WTC11 (cell line): ENCODE measurements around the gene PTTG1IP2. TPM values are rescaled to one million over a fixed set of nuclear protein-coding genes. Genes with fewer than 3 reads are reported as not detected.

Source experiments
- ATAC-seq: fragments of 200-7000 bp; cut with Tn5 transposase; 2 replicates; pipeline ENCODE4 v1.10.0; 2021; ENCODE audit warnings: mild to moderate bottlenecking, moderate library complexity
- CTCF ChIA-PET: fragments of 300-600 bp; sonication (Branson Sonifier 250); formaldehyde crosslinking; loops from one replicate; lab custom pipeline; 2021; ENCODE audit warnings: antibody characterized with exemption; lab: Charles Lee
- POLR2A ChIA-PET: fragments of 350-600 bp; sonication (Branson Sonifier 250); formaldehyde crosslinking; loops from one replicate; lab custom pipeline; 2021; ENCODE audit warnings: antibody characterized with exemption; lab: Charles Lee
- DNase-seq: peaks from one replicate; pipeline ENCODE4 v3.0.0; 2021; ENCODE audit warnings: low spot score
- H3K27ac Mint-ChIP-seq: 2 replicates; pipeline ENCODE4 v1.8.0; 2021; ENCODE audit warnings: mixed read lengths
- H3K27me3 Mint-ChIP-seq: 2 replicates; pipeline ENCODE4 v1.8.0; 2021; ENCODE audit warnings: low read depth, mild to moderate bottlenecking, moderate library complexity, mixed read lengths
- H3K36me3 Mint-ChIP-seq: 2 replicates; pipeline ENCODE4 v1.8.0; 2021; ENCODE audit warnings: mixed read lengths
- H3K4me1 Mint-ChIP-seq: 2 replicates; pipeline ENCODE4 v1.8.0; 2022; ENCODE audit warnings: mixed read lengths
- H3K4me3 Mint-ChIP-seq: 2 replicates; pipeline ENCODE4 v1.8.0; 2021; ENCODE audit warnings: mild to moderate bottlenecking, moderate library complexity, mixed read lengths
- H3K9me3 Mint-ChIP-seq: 2 replicates; pipeline ENCODE4 v1.8.0; 2021; ENCODE audit warnings: mixed read lengths
- ATF6 ChIP-seq: sonication (generic); formaldehyde crosslinking; IDR thresholded peaks from 2 replicates; pipeline ENCODE4 v1.8.1; 2023; ENCODE audit warnings: mild to moderate bottlenecking, missing genetic modification reagents
- CDX4 ChIP-seq: fragments of 250-450 bp; sonication (Bioruptor Pico); IDR thresholded peaks from 2 replicates; pipeline ENCODE4 v1.9.0; 2021; ENCODE audit warnings: moderate library complexity, mild to moderate bottlenecking, inconsistent platforms, borderline replicate concordance
- FOXK1 ChIP-seq: sonication (generic); formaldehyde crosslinking; IDR thresholded peaks from 2 replicates; pipeline ENCODE4 v1.8.0; 2022; ENCODE audit warnings: mild to moderate bottlenecking, moderate library complexity, missing genetic modification reagents
- FOXP1 ChIP-seq: sonication (generic); formaldehyde crosslinking; IDR thresholded peaks from 2 replicates; pipeline ENCODE4 v1.8.0; 2022; ENCODE audit warnings: missing genetic modification reagents, mild to moderate bottlenecking, moderate library complexity, borderline replicate concordance
- GABPB1 ChIP-seq: sonication (generic); formaldehyde crosslinking; IDR thresholded peaks from 2 replicates; pipeline ENCODE4 v1.8.1; 2023; ENCODE audit warnings: mild to moderate bottlenecking, missing genetic modification reagents
- MYBL2 ChIP-seq: sonication (generic); formaldehyde crosslinking; IDR thresholded peaks from 2 replicates; pipeline ENCODE4 v1.8.1; 2023; ENCODE audit warnings: mild to moderate bottlenecking, moderate library complexity, missing genetic modification reagents
- NFYB ChIP-seq: sonication (generic); formaldehyde crosslinking; conservative IDR thresholded peaks from 2 replicates; pipeline ENCODE4 v1.8.0; 2022; ENCODE audit warnings: low read depth, missing genetic modification reagents
- NR3C1 ChIP-seq: sonication (generic); formaldehyde crosslinking; conservative IDR thresholded peaks from 2 replicates; pipeline ENCODE4 v1.8.1; 2023; ENCODE audit warnings: low read depth, mild to moderate bottlenecking, missing genetic modification reagents
- OVOL2 ChIP-seq: fragments of 250-450 bp; sonication (Bioruptor Pico); IDR thresholded peaks from 2 replicates; pipeline ENCODE4 v1.9.0; 2021; ENCODE audit warnings: mild to moderate bottlenecking, borderline replicate concordance
- SMAD3 ChIP-seq: sonication (generic); formaldehyde crosslinking; IDR thresholded peaks from 2 replicates; pipeline ENCODE4 v1.8.0; 2022; ENCODE audit warnings: missing genetic modification reagents, mild to moderate bottlenecking, borderline replicate concordance
- STAT6 ChIP-seq: sonication (generic); formaldehyde crosslinking; conservative IDR thresholded peaks from 2 replicates; pipeline ENCODE4 v1.8.1; 2023; ENCODE audit warnings: mild to moderate bottlenecking, low read depth, missing genetic modification reagents, moderate library complexity
- TCF7 ChIP-seq: sonication (generic); formaldehyde crosslinking; IDR thresholded peaks from 2 replicates; pipeline ENCODE4 v1.8.0; 2022; ENCODE audit warnings: mild to moderate bottlenecking, low read depth, missing genetic modification reagents, moderate library complexity
- TP53 ChIP-seq: sonication (generic); formaldehyde crosslinking; IDR thresholded peaks from 2 replicates; pipeline ENCODE4 v1.8.1; 2023; ENCODE audit warnings: mild to moderate bottlenecking, missing genetic modification reagents
- ZNF121 ChIP-seq: sonication (generic); formaldehyde crosslinking; IDR thresholded peaks from 2 replicates; pipeline ENCODE4 v1.8.0; 2023; ENCODE audit warnings: missing genetic modification reagents
- ZNF138 ChIP-seq: sonication (generic); formaldehyde crosslinking; conservative IDR thresholded peaks from 2 replicates; pipeline ENCODE4 v1.8.1; 2022; ENCODE audit warnings: mild to moderate bottlenecking, moderate library complexity, missing genetic modification reagents
- ZNF317 ChIP-seq: sonication (generic); formaldehyde crosslinking; IDR thresholded peaks from 2 replicates; pipeline ENCODE4 v1.8.1; 2023; ENCODE audit warnings: low read depth, mild to moderate bottlenecking, moderate library complexity, missing genetic modification reagents, borderline replicate concordance
- ZNF396 ChIP-seq: fragments of 250-450 bp; sonication (Bioruptor Pico); IDR thresholded peaks from 2 replicates; pipeline ENCODE4 v1.8.0; 2021; ENCODE audit warnings: mild to moderate bottlenecking, moderate library complexity, borderline replicate concordance
- ZNF416 ChIP-seq: fragments of 250-450 bp; sonication (Bioruptor Pico); IDR thresholded peaks from 2 replicates; pipeline ENCODE4 v1.9.0; 2021; ENCODE audit warnings: mild to moderate bottlenecking, inconsistent platforms
- ZNF425 ChIP-seq: fragments of 250-450 bp; sonication (Bioruptor Pico); conservative IDR thresholded peaks from 2 replicates; pipeline ENCODE4 v1.9.0; 2021; ENCODE audit warnings: mild to moderate bottlenecking
- ZNF671 ChIP-seq: fragments of 250-450 bp; sonication (Bioruptor Pico); IDR thresholded peaks from 2 replicates; pipeline ENCODE4 v1.8.0; 2021; ENCODE audit warnings: mild to moderate bottlenecking
- ZSCAN18 ChIP-seq: fragments of 250-450 bp; sonication (Bioruptor Pico); IDR thresholded peaks from 2 replicates; pipeline ENCODE4 v2.1.2; 2022; ENCODE audit warnings: mild to moderate bottlenecking, moderate library complexity
- total RNA-seq: library from RNA; stranded (reverse); gene quantifications from 3 replicates; pipeline ENCODE4 v1.2.3, GENCODE V29; 2021

The PTTG1IP2 gene
- total RNA-seq, 1 experiment from 2014 or later, result not detected

- CTCF ChIA-PET, result interaction anchor here (1.0 kb wide), 1 partner anchor 144 kb away, joined by 3 read pairs; no protein-coding TSS in a partner anchor
- peaks cover 2% of the 10 kb centered on the region; the same call in 1 of the 2 replicates for H3K27me3 Mint-ChIP-seq
- H3K36me3 Mint-ChIP-seq, result no peaks in the 10 kb centered on the region
- H3K4me1 Mint-ChIP-seq, result no peaks in the 10 kb centered on the region
- H3K27ac Mint-ChIP-seq, result no peak overlapping the region
- no peak for ATAC-seq
- POLR2A ChIA-PET, result no interaction called here
- no peaks in the 10 kb centered on the region for H3K9me3 Mint-ChIP-seq
- TF ChIP-seq ZNF317 (CRISPR knock-in tag) (no peak), TP53 (CRISPR knock-in tag) (no peak), ZNF425 (CRISPR knock-in tag) (no peak), ZSCAN18 (CRISPR knock-in tag) (no peak), ZNF138 (CRISPR knock-in tag) (no peak), FOXP1 (no peak), GABPB1 (CRISPR knock-in tag) (no peak), FOXK1 (CRISPR knock-in tag) (no peak), ZNF671 (no peak), SMAD3 (CRISPR knock-in tag) (no peak), OVOL2 (CRISPR knock-in tag) (no peak), NFYB (no peak), ATF6 (CRISPR knock-in tag) (no peak), TCF7 (CRISPR knock-in tag) (no peak), ZNF121 (CRISPR knock-in tag) (no peak), ZNF396 (CRISPR knock-in tag) (no peak), STAT6 (CRISPR knock-in tag) (no peak), MYBL2 (CRISPR knock-in tag) (no peak)
- DNase-seq, result no peak
- H3K4me3 Mint-ChIP-seq, result no peak overlapping the region
These were observed 15.3 kb downstream of the PTTG1IP2 start for GRCh38 chr7:90484706-90485105.

- no peak for ATAC-seq
- H3K27me3 Mint-ChIP-seq, result peaks cover 2% of the 10 kb centered on the region; the same call in 1 of the 2 replicates
- ChIA-PET POLR2A (no interaction called here), CTCF (interaction anchor here (1.0 kb wide), 1 partner anchor 143 kb away, joined by 3 read pairs; no protein-coding TSS in a partner anchor)
- H3K36me3 Mint-ChIP-seq, result no peaks in the 10 kb centered on the region
- TF ChIP-seq ZNF121 (CRISPR knock-in tag) (no peak), NR3C1 (CRISPR knock-in tag) (no peak), ZNF416 (CRISPR knock-in tag) (no peak), CDX4 (no peak)
- no peaks in the 10 kb centered on the region for H3K9me3 Mint-ChIP-seq
- H3K27ac Mint-ChIP-seq, result no peak overlapping the region
- DNase-seq, result no peak
- no peaks in the 10 kb centered on the region for H3K4me1 Mint-ChIP-seq
- no peak overlapping the region for H3K4me3 Mint-ChIP-seq
These were observed 16.4 kb downstream of the PTTG1IP2 start for GRCh38 chr7:90485734-90486316.
